SU-DHL-6 (cell line): Measurements from ENCODE around the gene FRMPD2.
"Not testable (repeated sequence)": the region's sequence is repeated elsewhere in the genome, so short reads cannot be mapped to it uniquely, and the experiment has no call there.

Source experiments
- H2AFZ ChIP-seq: fragments of 200-600 bp; sonication (generic); 2 replicates; pipeline ENCODE4 v1.6.1; 2014; ENCODE audit warnings: low read depth, mild to moderate bottlenecking, moderate library complexity, mixed read lengths, antibody characterized with exemption, low read length; ENCODE audit not compliant: severe bottlenecking
- H3F3A ChIP-seq: fragments of 200-600 bp; shearing (Covaris generic); 2 replicates; pipeline ENCODE4 v1.6.0; 2016; ENCODE audit warnings: antibody characterized with exemption, mild to moderate bottlenecking; ENCODE audit not compliant: insufficient read depth
- H3K27ac ChIP-seq: fragments of 200-600 bp; sonication (generic); 2 replicates; pipeline ENCODE4 v1.5.1; 2016; ENCODE audit warnings: low read depth, mild to moderate bottlenecking, low read length, moderate library complexity, mixed read lengths
- H3K27me3 ChIP-seq: fragments of 200-600 bp; sonication (generic), shearing (Covaris generic); 2 replicates; pipeline ENCODE4 v1.6.0; 2014; ENCODE audit warnings: mild to moderate bottlenecking, low read length
- H3K36me3 ChIP-seq: fragments of 200-600 bp; sonication (generic); 2 replicates; pipeline ENCODE4 v1.6.1; 2014; ENCODE audit warnings: mild to moderate bottlenecking, low read length, mixed read lengths
- H3K4me2 ChIP-seq: fragments of 300-600, 200-600 bp; shearing (Covaris generic), sonication (generic); 2 replicates; pipeline ENCODE4 v1.6.0; 2014; ENCODE audit warnings: low read length, low read depth, mild to moderate bottlenecking; ENCODE audit not compliant: poor library complexity, severe bottlenecking
- H3K4me3 ChIP-seq: fragments of 200-600 bp; sonication (generic); 2 replicates; pipeline ENCODE4 v1.5.1; 2014; ENCODE audit warnings: antibody characterized with exemption, low read length, mild to moderate bottlenecking, mixed read lengths; ENCODE audit not compliant: insufficient read depth, poor library complexity, severe bottlenecking
- H3K79me2 ChIP-seq: fragments of 200-600 bp; sonication (generic); 2 replicates; pipeline ENCODE4 v1.6.1; 2014; ENCODE audit warnings: mild to moderate bottlenecking, low read length, moderate library complexity; ENCODE audit not compliant: insufficient read depth
- H3K9ac ChIP-seq: fragments of 200-600 bp; sonication (generic); 2 replicates; pipeline ENCODE4 v1.7.0; 2014; ENCODE audit warnings: mild to moderate bottlenecking, low read length
- H3K9me2 ChIP-seq: fragments of 200-600 bp; sonication (generic); replicated peaks from 2 replicates; pipeline ENCODE4 v1.6.1; 2014; ENCODE audit warnings: low read length; ENCODE audit not compliant: insufficient read depth
- H3K9me3 ChIP-seq: fragments of 200-600 bp; sonication (generic); 2 replicates; pipeline ENCODE4 v1.6.1; 2014; ENCODE audit warnings: low read length, mixed read lengths; ENCODE audit not compliant: insufficient read depth
- H4K20me1 ChIP-seq: fragments of 200-600 bp; sonication (generic); 2 replicates; pipeline ENCODE4 v1.6.1; 2014; ENCODE audit warnings: low read depth, mild to moderate bottlenecking, antibody characterized with exemption, low read length, moderate library complexity, mixed read lengths
- EZH2phosphoT487 ChIP-seq: fragments of 200-600 bp; sonication (generic), shearing (Covaris generic); conservative IDR thresholded peaks from 2 replicates; pipeline ENCODE4 v1.6.1; 2018; ENCODE audit warnings: mild to moderate bottlenecking, antibody characterized with exemption, low read length, moderate library complexity, mixed read lengths
- TF ChIP-seq, protein P1 (sequence below): fragments of 200-600 bp; sonication (generic); IDR thresholded peaks from one replicate; pipeline ENCODE4 v1.5.1; 2017; ENCODE audit warnings: antibody characterized with exemption, mild to moderate bottlenecking, low read length, moderate library complexity; ENCODE audit not compliant: insufficient read depth, poor library complexity, severe bottlenecking

Gene FRMPD2

DNA sequence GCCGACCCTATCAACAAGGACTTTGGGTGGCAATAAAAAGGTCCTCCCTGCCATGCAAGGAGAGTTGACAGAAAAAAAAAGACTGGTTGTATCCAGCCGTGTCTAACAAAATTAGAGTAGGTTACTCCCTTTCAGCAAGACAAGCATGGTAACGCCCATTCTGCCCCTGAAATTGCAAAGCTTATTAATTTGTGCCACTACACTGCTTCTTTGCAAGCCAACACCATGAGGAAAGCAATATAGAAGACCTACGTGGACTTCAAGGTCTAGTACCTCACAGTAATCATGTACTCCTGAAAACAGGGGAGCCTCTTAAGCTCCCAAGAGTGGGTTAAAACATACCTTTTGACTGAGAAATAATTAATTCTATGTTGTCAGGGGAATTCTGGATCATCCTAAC lies 90.3 kb downstream of the FRMPD2 start:
- H3K36me3 ChIP-seq = no peaks in the 10 kb centered on the region
- no peak overlapping the region for H3K4me2 ChIP-seq
- no peak overlapping the region for H3K9ac ChIP-seq
- no peaks in the 10 kb centered on the region for H3F3A ChIP-seq
- no peak overlapping the region for H3K27ac ChIP-seq
- H3K9me2 ChIP-seq = no peaks in the 10 kb centered on the region
- no peaks in the 10 kb centered on the region for H3K9me3 ChIP-seq
- TF ChIP-seq, protein P1, sequence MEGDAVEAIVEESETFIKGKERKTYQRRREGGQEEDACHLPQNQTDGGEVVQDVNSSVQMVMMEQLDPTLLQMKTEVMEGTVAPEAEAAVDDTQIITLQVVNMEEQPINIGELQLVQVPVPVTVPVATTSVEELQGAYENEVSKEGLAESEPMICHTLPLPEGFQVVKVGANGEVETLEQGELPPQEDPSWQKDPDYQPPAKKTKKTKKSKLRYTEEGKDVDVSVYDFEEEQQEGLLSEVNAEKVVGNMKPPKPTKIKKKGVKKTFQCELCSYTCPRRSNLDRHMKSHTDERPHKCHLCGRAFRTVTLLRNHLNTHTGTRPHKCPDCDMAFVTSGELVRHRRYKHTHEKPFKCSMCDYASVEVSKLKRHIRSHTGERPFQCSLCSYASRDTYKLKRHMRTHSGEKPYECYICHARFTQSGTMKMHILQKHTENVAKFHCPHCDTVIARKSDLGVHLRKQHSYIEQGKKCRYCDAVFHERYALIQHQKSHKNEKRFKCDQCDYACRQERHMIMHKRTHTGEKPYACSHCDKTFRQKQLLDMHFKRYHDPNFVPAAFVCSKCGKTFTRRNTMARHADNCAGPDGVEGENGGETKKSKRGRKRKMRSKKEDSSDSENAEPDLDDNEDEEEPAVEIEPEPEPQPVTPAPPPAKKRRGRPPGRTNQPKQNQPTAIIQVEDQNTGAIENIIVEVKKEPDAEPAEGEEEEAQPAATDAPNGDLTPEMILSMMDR = no peak
- TF ChIP-seq EZH2phosphoT487 = no peak
- no peaks in the 10 kb centered on the region for H3K79me2 ChIP-seq
- H2AFZ ChIP-seq = no peak overlapping the region
- no peaks in the 10 kb centered on the region for H4K20me1 ChIP-seq
- H3K27me3 ChIP-seq = no peaks in the 10 kb centered on the region
- no peak overlapping the region for H3K4me3 ChIP-seq

DNA sequence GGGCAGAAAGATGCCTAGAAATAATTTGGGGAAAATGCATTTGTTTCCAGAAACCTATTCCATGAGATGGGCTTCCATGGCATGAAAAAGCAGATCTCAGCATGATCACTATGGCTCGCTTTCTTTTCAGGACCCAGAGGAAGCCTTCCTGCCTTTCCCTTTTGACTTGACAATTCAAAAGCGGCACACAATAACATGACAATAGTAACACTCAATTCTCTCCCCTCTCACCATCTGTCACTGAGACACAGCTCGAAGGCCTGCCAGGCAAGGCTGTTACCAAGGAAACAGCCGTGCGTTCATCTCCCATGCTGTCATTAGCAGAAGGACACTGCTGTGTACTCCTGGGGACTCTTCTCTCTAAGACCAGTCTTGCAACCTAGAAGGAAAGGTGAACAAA lies 101.8 kb downstream of the FRMPD2 start:
- not testable (repeated sequence) for H3K27ac ChIP-seq, H3K4me2 ChIP-seq, H3K9ac ChIP-seq, H4K20me1 ChIP-seq, H3K4me3 ChIP-seq, H3K36me3 ChIP-seq, H3K79me2 ChIP-seq, H3F3A ChIP-seq, H3K9me2 ChIP-seq, H2AFZ ChIP-seq, H3K27me3 ChIP-seq, H3K9me3 ChIP-seq

DNA sequence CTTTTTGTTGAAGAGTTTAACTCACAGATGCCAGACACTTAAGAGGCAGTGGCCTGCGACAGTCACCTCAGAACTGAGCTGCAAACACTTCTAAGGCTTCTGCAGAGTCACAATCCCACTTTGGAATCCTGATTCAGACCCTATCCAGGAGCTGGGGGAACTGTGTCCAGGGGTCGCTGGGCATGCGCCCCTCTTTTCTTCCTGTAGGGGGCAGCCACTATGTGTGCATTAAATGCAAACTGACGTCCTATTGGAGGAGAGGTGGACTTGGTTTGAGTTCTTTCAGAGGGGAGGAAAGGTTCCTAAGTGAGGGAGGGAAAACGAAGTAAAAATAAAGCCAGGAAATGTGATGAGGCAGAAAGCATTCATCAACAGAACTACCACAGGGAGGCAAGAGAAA lies 113.8 kb downstream of the FRMPD2 start:
- H3K4me2 ChIP-seq = not testable (repeated sequence)

GRCh38 chr10:48160163-48160562 lies 114.3 kb downstream of the FRMPD2 start:
- not testable (repeated sequence) for H3K9me2 ChIP-seq, H3K9me3 ChIP-seq, H3K9ac ChIP-seq, H3K4me2 ChIP-seq, H3K79me2 ChIP-seq, H3K27me3 ChIP-seq, H3K27ac ChIP-seq, H3K4me3 ChIP-seq, H4K20me1 ChIP-seq, H3K36me3 ChIP-seq, H2AFZ ChIP-seq, H3F3A ChIP-seq

More for the DNA sequence above, 113.8 kb downstream of the FRMPD2 start:
- H3K79me2 ChIP-seq, H3K27me3 ChIP-seq, H3K4me3 ChIP-seq, H3K36me3 ChIP-seq, H3K9me3 ChIP-seq, H4K20me1 ChIP-seq, H3K27ac ChIP-seq, H3F3A ChIP-seq, H3K9ac ChIP-seq, H3K9me2 ChIP-seq, H2AFZ ChIP-seq: not testable (repeated sequence)

GRCh38 chr10:48154211-48155140 lies 120.0 kb downstream of the FRMPD2 start:
- H2AFZ ChIP-seq, H3K79me2 ChIP-seq, H3K9ac ChIP-seq, H3F3A ChIP-seq, H3K27me3 ChIP-seq, H3K4me3 ChIP-seq, H4K20me1 ChIP-seq, H3K9me2 ChIP-seq, H3K36me3 ChIP-seq, H3K4me2 ChIP-seq, H3K27ac ChIP-seq, H3K9me3 ChIP-seq: not testable (repeated sequence)

- not testable (repeated sequence) for H4K20me1 ChIP-seq, H3K4me2 ChIP-seq, H3K9me3 ChIP-seq, H3K27ac ChIP-seq, H2AFZ ChIP-seq, H3F3A ChIP-seq, H3K9me2 ChIP-seq, H3K9ac ChIP-seq, H3K27me3 ChIP-seq, H3K79me2 ChIP-seq, H3K36me3 ChIP-seq, H3K4me3 ChIP-seq
Observed at GRCh38 chr10:48147643-48148042, 126.9 kb downstream of the FRMPD2 start.

- H3K79me2 ChIP-seq, H3K4me3 ChIP-seq, H3K9me2 ChIP-seq, H3F3A ChIP-seq, H3K36me3 ChIP-seq, H4K20me1 ChIP-seq, H3K9ac ChIP-seq, H3K9me3 ChIP-seq, H3K27ac ChIP-seq, H3K4me2 ChIP-seq, H3K27me3 ChIP-seq, H2AFZ ChIP-seq: not testable (repeated sequence)
Observed at GRCh38 chr10:48143721-48144642, 130.5 kb downstream of the FRMPD2 start.
